Measurements from ENCODE around the gene LEMD1. TPM values are rescaled to one million over a fixed set of nuclear protein-coding genes. Genes with fewer than 3 reads are reported as not detected.

The LEMD1 gene, protein sequence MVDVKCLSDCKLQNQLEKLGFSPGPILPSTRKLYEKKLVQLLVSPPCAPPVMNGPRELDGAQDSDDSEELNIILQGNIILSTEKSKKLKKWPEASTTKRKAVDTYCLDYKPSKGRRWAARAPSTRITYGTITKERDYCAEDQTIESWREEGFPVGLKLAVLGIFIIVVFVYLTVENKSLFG
- total RNA-seq, result 1 to 10 TPM in 1 of 2 donors, not detected in 1; 3.1 TPM

DNA sequence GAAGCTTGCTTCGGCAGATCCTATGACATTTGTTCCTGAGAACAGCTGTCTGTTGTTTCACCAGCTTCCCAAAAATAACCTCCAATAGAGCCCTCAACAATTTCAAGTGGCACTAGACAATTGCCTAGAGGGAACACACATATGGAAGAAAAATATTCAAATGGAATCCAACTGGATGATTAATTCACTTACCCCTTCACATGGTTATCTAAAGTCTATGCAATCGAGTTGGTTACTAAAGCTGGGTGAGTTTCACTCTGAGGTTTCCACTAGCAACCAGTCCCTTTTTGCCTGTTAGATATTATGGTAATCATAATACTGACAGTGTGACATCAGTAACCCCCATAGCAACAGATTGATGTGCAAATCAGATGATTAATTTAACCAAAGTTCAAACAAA lies at the start of gene LEMD1:
TSS of gene LEMD1 (minus strand) at position 259 of the 400 bp plus-strand sequence. CDS start 1,520 bp downstream, outside the sequence.
- no peak for ATAC-seq (replicated peaks in 1 of 2)
- H3K9me3 Mint-ChIP-seq, result no peaks in the 10 kb centered on the region
- no peak for DNase-seq
- H3K4me1 Mint-ChIP-seq (ENCODE audit: low read depth), result no peaks in the 10 kb centered on the region
- no peaks in the 10 kb centered on the region for H3K36me3 Mint-ChIP-seq (ENCODE audit: insufficient read depth in 2 of 2)
- H3K27me3 Mint-ChIP-seq (ENCODE audit: low read depth), result peaks cover 42% of the 10 kb centered on the region
- H3K4me3 Mint-ChIP-seq, result no peak within 1 kb of the TSS
- no peak within 1 kb of the TSS for H3K27ac Mint-ChIP-seq

DNA sequence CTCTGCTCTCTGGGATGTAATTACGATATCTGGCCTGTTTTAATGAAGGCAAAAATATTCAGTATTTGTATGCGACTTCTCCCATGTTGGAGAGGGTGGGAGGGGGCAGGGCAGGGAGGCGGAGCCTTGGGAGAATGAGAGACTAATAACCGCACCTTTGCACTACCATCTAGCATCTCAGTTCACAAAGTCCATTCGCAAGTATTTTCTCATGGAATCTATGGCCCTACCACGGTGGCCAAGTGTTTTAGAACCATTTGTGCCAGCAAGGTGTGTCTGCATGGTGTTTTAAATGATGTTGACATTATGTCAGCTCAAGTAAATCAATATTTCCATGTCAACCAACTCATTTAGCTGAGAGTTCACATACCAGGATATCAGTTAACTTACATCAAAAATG lies 48.3 kb upstream of the LEMD1 start:
- Mint-ChIP-seq H3K4me1 (ENCODE audit: low read depth) (peaks cover 6% of the 10 kb centered on the region), H3K27ac (no peak overlapping the region), H3K27me3 (ENCODE audit: low read depth) (peaks cover 66% of the 10 kb centered on the region), H3K4me3 (no peak overlapping the region), H3K9me3 (peaks cover 7% of the 10 kb centered on the region in 2 donors), H3K36me3 (ENCODE audit: insufficient read depth in 2 of 2) (peaks cover 8% of the 10 kb centered on the region in 2 donors)
- ATAC-seq (replicated peaks in 1 of 2), result no peak
- no peak for DNase-seq

DNA sequence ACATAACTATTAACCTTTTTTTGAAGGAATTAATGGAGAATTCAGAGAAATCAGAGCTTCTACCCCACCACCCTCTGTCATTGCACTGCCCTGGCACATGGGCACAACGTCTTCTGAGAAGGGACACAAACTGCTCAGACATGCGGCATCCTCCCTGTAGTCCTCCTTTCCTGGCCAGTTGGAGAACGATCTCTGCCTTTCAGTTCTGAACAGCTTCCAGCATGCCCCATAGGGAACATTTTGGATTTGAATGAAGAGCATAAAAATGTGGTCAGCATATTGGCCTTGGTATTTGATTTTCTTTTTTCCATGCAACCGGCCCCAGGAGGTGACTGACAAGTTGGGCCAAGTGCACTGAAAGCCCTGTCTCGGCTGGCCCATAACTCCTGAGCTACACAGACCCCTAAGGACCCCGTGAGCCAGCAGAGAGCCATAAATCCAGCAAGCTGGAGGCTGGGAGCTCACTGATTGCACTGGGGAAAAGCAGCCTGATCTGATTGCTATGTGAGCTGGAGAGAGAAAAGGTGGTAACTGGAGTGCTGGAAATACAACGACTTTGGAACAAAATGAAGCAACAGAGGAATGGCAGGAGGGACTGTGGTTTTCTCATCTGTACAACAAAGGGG lies 44.9 kb upstream of the LEMD1 start:
- no peak for ATAC-seq (replicated peaks in 1 of 2)
- no peak overlapping the region for H3K4me3 Mint-ChIP-seq
- H3K4me1 Mint-ChIP-seq (ENCODE audit: low read depth), result no peaks in the 10 kb centered on the region

DNA sequence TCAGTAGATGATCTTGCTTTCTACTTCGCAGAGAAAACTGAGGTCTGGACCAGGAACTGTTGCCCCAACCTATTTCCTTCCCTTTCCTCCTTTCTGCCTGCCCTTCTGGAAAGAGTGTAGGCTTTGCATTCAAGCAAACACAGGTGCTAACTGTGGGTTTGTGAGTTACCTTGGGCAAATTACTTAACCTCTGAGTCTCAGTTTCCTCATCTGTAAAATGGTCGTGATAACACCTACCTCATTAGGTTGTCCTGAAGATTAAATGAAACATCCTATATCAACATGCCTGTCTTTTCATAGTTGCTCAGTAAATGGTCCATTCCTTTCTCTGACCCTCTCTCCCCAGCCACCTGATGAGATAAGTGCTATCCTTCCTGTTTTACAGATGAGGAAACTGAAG lies 43.5 kb upstream of the LEMD1 start:
- Mint-ChIP-seq H3K4me3 (no peak overlapping the region), H3K27me3 (ENCODE audit: low read depth) (peaks cover 33% of the 10 kb centered on the region), H3K4me1 (ENCODE audit: low read depth) (no peaks in the 10 kb centered on the region), H3K9me3 (no peaks in the 10 kb centered on the region), H3K36me3 (ENCODE audit: insufficient read depth in 2 of 2) (no peaks in the 10 kb centered on the region), H3K27ac (no peak overlapping the region)
- ATAC-seq (replicated peaks in 1 of 2), result no peak
- no peak for DNase-seq

More for the DNA sequence above, 44.9 kb upstream of the LEMD1 start:
- DNase-seq, result no peak
- Mint-ChIP-seq H3K27me3 (ENCODE audit: low read depth) (peaks cover 38% of the 10 kb centered on the region), H3K36me3 (ENCODE audit: insufficient read depth in 2 of 2) (peaks cover 0 to 1% of the 10 kb centered on the region in 2 donors), H3K27ac (no peak overlapping the region), H3K9me3 (no peaks in the 10 kb centered on the region)

DNA sequence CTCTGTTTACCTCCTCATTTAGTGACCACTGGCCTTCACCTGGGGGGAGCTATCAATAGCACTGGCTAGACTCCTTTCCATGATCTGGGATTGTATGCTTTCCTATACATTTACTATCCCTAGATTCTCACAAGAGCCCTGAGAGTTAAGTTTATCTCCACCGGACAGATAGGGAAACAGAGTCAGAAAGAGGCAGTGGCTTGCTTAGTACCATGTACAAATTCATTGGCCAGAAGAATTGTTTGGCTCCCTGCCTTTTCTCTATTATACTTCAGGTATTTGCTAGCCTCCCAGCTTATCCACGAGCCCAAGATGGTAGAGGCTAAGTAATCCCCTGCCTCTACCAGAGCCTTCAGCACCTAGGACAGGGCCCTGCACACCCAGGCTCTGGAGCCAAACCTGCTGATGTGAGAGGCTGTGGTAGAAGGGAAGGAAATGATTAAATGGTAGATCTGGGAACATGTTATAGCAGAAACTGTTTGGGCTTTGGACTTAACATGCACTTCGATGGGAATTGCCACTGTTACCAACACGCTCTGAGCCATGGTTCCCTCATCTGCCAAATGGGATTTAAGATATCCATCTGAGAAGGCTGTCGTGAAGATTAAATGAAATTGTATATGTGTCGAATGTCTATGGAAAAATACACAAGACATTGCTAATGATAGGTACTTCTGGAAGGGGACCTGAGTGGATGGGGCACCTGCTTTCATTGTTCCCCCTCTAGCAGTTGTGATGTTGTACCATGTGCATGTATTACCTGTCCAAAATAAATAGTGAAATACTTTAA lies 37.1 kb upstream of the LEMD1 start:
- no peaks in the 10 kb centered on the region for H3K36me3 Mint-ChIP-seq (ENCODE audit: insufficient read depth in 2 of 2)
- H3K4me3 Mint-ChIP-seq, result no peak overlapping the region
- peaks cover 10% of the 10 kb centered on the region for H3K4me1 Mint-ChIP-seq (ENCODE audit: low read depth)
- DNase-seq (peak; percentile 24 to 36), ATAC-seq (replicated peaks in 1 of 2) (peak in 1 of 2 donors; percentile 38)
- peaks cover 57% of the 10 kb centered on the region for H3K27me3 Mint-ChIP-seq (ENCODE audit: low read depth)
- H3K27ac Mint-ChIP-seq, result no peak overlapping the region
- H3K9me3 Mint-ChIP-seq, result no peaks in the 10 kb centered on the region

DNA sequence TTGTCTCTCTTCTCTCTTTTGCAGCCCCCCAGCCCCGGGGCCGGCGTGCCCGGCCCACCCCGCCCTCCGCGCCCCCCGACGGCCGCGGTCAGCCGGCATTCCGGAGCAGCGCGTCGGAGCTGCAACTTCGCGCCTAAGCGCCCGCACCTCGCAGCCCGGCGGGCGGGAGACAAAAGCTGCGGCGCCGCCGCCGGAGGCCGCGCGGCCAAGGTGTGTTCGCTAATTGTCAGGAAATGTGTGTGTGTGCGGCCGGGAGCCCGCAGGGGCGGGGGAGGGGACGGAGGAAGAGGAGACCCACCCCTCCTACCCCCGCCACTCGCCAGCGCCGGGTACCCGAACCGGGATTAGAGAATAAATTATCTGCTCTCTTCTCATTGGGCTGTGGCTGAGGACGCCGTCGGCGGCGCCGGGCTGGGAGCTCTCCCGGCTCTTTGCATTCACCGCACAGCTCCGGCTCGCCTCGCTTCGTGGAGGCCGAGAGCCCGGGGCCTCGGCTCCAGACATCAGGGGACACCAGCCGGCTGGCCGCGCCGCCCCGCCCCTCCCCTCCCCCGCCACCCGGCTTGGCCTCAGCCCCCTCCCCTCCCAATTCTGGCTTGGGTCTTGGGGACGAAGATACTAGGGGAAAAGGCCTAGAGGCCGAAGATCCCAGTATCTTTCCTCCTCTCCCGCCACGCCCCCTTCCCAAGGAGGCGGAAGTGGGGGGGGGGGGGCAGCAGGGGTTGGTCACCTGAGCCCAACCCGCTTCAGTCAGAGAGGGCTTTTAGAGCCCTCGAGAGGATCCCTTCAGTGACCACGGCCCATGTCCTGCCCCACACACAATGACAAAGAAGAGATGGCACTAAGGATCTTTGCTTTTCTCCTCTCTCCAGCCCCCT lies 35.3 kb upstream of the LEMD1 start:
- H3K36me3 Mint-ChIP-seq (ENCODE audit: insufficient read depth in 2 of 2), result no peaks in the 10 kb centered on the region
- H3K4me3 Mint-ChIP-seq, result peak overlapping the region; percentile 45 to 48
- DNase-seq (no peak), ATAC-seq (replicated peaks in 1 of 2) (peak; percentile 27 to 54)
- H3K9me3 Mint-ChIP-seq, result no peaks in the 10 kb centered on the region
- peaks cover 73% of the 10 kb centered on the region for H3K27me3 Mint-ChIP-seq (ENCODE audit: low read depth)
- H3K27ac Mint-ChIP-seq, result no peak overlapping the region
- H3K4me1 Mint-ChIP-seq (ENCODE audit: low read depth), result peaks cover 10% of the 10 kb centered on the region

DNA sequence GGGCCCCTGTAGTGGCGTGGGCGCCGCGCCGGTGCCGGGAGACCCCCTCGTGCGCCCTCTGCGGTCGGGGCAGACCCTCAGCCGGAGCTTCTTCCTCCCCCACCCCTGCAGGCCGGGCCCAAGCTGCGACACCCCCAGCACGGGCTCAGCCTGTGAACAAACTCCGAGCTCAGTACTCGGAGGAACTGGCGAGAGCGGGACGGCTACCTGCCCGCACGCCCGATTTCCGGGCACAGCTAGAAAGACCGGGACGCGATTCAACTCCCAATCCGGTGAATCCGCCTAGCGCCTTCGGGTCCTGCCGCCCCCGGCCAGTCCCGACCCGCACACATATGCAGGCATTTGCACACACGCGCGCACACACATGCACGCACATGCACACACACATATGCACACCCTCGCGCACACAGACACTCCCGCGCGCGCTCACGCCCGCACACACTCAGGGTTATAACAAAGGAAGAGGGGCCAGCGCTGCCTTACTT lies 34.6 kb upstream of the LEMD1 start:
- peak overlapping the region; percentile 72 to 81 for H3K4me3 Mint-ChIP-seq
- DNase-seq, result no peak
- H3K9me3 Mint-ChIP-seq, result no peaks in the 10 kb centered on the region
- peaks cover 10% of the 10 kb centered on the region for H3K4me1 Mint-ChIP-seq (ENCODE audit: low read depth)
- peak; percentile 36 to 43 for ATAC-seq (replicated peaks in 1 of 2)
- peaks cover 80% of the 10 kb centered on the region for H3K27me3 Mint-ChIP-seq (ENCODE audit: low read depth)
- H3K36me3 Mint-ChIP-seq (ENCODE audit: insufficient read depth in 2 of 2), result no peaks in the 10 kb centered on the region
- H3K27ac Mint-ChIP-seq, result no peak overlapping the region

DNA sequence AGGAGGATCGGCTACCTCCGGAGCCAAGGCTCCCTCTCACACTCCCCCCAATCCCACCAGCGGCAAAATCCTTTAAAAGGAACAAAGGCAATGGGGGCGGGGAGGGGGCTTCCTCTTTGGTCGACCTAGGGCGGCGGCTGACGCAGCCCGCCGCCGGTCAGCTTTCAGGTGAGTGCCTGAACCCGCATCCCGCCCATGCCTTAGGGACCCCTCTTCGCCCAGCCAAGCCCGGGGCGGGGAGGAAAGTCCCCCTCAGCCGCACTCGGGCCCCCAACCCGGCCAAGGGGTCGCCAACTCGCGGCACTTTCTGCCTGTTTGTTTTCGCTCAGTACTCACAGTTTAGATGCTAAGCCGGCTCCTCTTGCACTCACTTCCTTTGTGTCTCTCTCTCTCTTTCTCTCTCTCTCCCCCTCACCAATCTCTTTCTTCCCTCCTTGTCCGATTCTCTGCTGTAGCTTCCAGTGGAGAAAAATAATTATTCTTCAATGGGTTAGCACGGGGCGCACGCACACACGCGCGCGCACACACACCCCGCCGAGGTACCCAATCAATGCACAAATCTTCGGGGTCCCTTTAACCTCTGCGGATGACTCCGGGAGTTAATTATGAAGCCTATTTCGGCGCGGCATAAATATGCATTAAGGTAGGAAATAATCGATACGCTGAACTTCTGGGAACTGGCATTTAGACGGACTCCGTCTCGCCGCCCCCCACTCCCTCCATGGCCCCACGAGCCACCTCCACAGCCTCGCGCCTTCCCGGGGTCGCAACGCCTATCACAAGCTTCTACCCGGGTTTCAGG lies 33.9 kb upstream of the LEMD1 start, which contains the start of gene BLACAT1:
TSS of gene BLACAT1 (minus strand) at position 465 of the 802 bp plus-strand sequence.
- no peaks in the 10 kb centered on the region for H3K9me3 Mint-ChIP-seq
- H3K4me1 Mint-ChIP-seq (ENCODE audit: low read depth), result peaks cover 10% of the 10 kb centered on the region
- peaks cover 86% of the 10 kb centered on the region for H3K27me3 Mint-ChIP-seq (ENCODE audit: low read depth)
- DNase-seq, result no peak
- H3K4me3 Mint-ChIP-seq, result peak within 1 kb of the TSS; percentile 72 to 81
- no peaks in the 10 kb centered on the region for H3K36me3 Mint-ChIP-seq (ENCODE audit: insufficient read depth in 2 of 2)
- ATAC-seq (replicated peaks in 1 of 2), result peak in 1 of 2 donors; percentile 16
- no peak within 1 kb of the TSS for H3K27ac Mint-ChIP-seq

DNA sequence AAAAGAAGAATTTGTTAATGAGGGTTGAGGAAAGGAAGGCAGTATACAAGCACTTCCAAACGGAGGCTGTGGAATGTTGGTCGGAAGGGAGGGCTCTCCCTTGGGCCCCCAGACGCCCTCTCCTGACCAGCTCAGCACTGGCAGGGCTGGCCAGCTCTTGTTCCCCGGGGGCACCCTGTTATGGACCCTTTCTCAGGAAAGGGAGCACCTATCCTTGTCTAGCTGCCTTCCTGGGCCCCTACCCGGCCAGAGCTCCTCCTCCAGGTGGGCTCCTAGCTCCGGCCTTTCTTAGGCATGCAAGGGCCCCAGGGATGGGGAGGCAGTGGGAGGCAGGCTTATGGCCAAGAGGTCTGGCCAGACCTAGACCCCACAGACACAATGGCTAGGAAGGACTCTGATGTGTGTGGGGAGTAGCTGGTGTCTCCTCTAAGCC lies 33.1 kb upstream of the LEMD1 start:
- Mint-ChIP-seq H3K4me1 (ENCODE audit: low read depth) (peaks cover 10% of the 10 kb centered on the region), H3K27ac (no peak overlapping the region), H3K27me3 (ENCODE audit: low read depth) (peaks cover 84% of the 10 kb centered on the region), H3K9me3 (no peaks in the 10 kb centered on the region), H3K4me3 (no peak overlapping the region), H3K36me3 (ENCODE audit: insufficient read depth in 2 of 2) (no peaks in the 10 kb centered on the region)
- ATAC-seq (replicated peaks in 1 of 2), result no peak
- DNase-seq, result no peak

DNA sequence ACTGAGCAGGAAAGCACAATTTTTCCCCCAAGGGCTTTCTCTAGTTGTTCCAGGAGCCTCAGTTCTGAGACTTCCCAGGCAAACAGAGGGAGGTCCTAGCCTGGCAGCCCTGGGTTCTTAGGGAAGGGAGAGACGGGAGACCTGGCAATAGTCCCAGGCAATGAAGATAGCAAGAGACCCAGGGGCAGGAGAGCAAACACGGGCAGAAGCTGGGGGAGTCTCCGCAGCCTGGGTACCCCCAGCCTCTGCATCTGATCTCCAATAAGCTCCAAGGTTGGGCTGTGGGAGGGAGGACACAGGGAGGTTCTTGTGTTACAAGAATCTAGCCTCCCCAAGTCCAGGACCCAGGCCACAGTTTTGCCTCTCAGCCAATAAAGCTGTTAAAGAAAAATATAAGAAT lies 31.6 kb upstream of the LEMD1 start:
- Mint-ChIP-seq H3K4me3 (no peak overlapping the region), H3K27ac (no peak overlapping the region), H3K36me3 (ENCODE audit: insufficient read depth in 2 of 2) (no peaks in the 10 kb centered on the region), H3K9me3 (no peaks in the 10 kb centered on the region), H3K4me1 (ENCODE audit: low read depth) (peaks cover 16% of the 10 kb centered on the region), H3K27me3 (ENCODE audit: low read depth) (peaks cover 69% of the 10 kb centered on the region)
- ATAC-seq (replicated peaks in 1 of 2), result no peak
- DNase-seq, result no peak

DNA sequence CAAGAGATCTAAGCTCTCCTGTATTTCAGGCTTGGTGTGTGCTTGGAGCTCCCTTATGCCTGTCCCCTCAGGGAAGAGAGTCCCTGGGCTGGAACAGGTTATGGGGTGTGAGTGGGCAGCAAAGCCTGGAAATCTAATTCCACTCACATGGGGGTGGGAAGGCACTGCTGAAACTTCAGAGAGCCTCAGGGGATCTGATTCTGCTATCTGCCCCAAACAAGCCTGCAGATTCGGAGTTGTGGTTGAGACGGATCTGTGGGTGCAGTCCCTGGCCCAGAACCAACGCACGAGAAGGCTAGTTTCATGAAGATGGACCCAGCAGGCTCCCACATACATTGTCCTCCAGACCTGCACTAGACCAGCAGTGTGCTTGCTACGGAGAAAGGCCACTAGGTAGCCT lies 31.1 kb upstream of the LEMD1 start:
- Mint-ChIP-seq H3K9me3 (no peaks in the 10 kb centered on the region), H3K27me3 (ENCODE audit: low read depth) (peaks cover 64% of the 10 kb centered on the region), H3K4me3 (no peak overlapping the region), H3K36me3 (ENCODE audit: insufficient read depth in 2 of 2) (no peaks in the 10 kb centered on the region), H3K4me1 (ENCODE audit: low read depth) (peaks cover 16% of the 10 kb centered on the region), H3K27ac (no peak overlapping the region)
- ATAC-seq (replicated peaks in 1 of 2) (no peak), DNase-seq (no peak)

DNA sequence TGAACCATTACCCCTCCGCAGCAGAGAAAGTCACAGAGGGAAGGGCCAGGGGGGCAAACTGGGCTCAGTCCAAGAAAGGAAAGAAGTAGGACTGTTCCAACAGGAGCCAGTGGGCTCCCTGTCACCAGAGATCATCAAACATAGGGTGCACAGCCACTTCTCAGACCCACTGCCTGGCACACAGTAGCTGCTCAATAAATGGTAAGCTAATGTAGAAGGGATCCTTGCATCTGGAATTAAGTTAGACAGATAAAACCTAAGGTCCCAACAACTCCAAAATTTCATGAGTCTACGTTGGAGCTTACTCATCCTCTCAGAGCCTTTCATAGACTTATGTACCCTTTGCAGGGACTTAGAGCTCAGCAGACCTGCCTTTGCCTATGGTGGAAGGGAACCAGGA lies 30.5 kb upstream of the LEMD1 start:
- no peak overlapping the region for H3K27ac Mint-ChIP-seq
- peaks cover 58% of the 10 kb centered on the region for H3K27me3 Mint-ChIP-seq (ENCODE audit: low read depth)

More for the DNA sequence above, 30.5 kb upstream of the LEMD1 start:
- no peak for DNase-seq
- peaks cover 16% of the 10 kb centered on the region for H3K4me1 Mint-ChIP-seq (ENCODE audit: low read depth)
- no peaks in the 10 kb centered on the region for H3K9me3 Mint-ChIP-seq
- no peak overlapping the region for H3K4me3 Mint-ChIP-seq
- H3K36me3 Mint-ChIP-seq (ENCODE audit: insufficient read depth in 2 of 2), result no peaks in the 10 kb centered on the region
- no peak for ATAC-seq (replicated peaks in 1 of 2)

All from activated T-cell treated with anti-CD3 and anti-CD28 coated beads, Interleukin-2, amount 50 U/mL, for 72 hours (primary cell).